ENCODE measurements around the gene GPHN.

The GPHN gene

GRCh38 chr14:66603945-66604344 is 96.0 kb downstream of the GPHN start:
- FAIRE-seq = no peak

- no peak for FAIRE-seq
Observed at GRCh38 chr14:66606826-66607225, 98.9 kb downstream of the GPHN start.

GRCh38 chr14:66610154-66610563 is 102.2 kb downstream of the GPHN start:
- no peak for FAIRE-seq

- FAIRE-seq = no peak
Observed at GRCh38 chr14:66613344-66613743, 105.4 kb downstream of the GPHN start.

- FAIRE-seq = no peak
Observed at GRCh38 chr14:66619952-66620351, 112.0 kb downstream of the GPHN start.

- FAIRE-seq = no peak
Observed at GRCh38 chr14:66623838-66624237, 115.9 kb downstream of the GPHN start.

GRCh38 chr14:66624336-66624937 is 116.5 kb downstream of the GPHN start:
- FAIRE-seq = peak; percentile 26

GRCh38 chr14:66628636-66629035 is 120.7 kb downstream of the GPHN start:
- FAIRE-seq = no peak

- FAIRE-seq = no peak
Observed at GRCh38 chr14:66629499-66629898, 121.6 kb downstream of the GPHN start.

GRCh38 chr14:66634876-66635275 is 126.9 kb downstream of the GPHN start:
- no peak for FAIRE-seq

GRCh38 chr14:66635435-66635834 is 127.5 kb downstream of the GPHN start:
- FAIRE-seq = no peak

- no peak for FAIRE-seq
Observed at GRCh38 chr14:66636240-66636639, 128.3 kb downstream of the GPHN start.

GRCh38 chr14:66638689-66639088 is 130.7 kb downstream of the GPHN start:
- FAIRE-seq = no peak

- no peak for FAIRE-seq
Observed at GRCh38 chr14:66641861-66642635, 134.1 kb downstream of the GPHN start.

- no peak for FAIRE-seq
Observed at GRCh38 chr14:66643344-66643743, 135.4 kb downstream of the GPHN start.

GRCh38 chr14:66645716-66646115 is 137.8 kb downstream of the GPHN start:
- no peak for FAIRE-seq

GRCh38 chr14:66649498-66649897 is 141.6 kb downstream of the GPHN start:
- no peak for FAIRE-seq

- FAIRE-seq = no peak
Observed at GRCh38 chr14:66650491-66650911, 142.6 kb downstream of the GPHN start.

- FAIRE-seq = no peak
Observed at GRCh38 chr14:66651536-66652220, 143.7 kb downstream of the GPHN start.

- no peak for FAIRE-seq
Observed at GRCh38 chr14:66652525-66653106, 144.7 kb downstream of the GPHN start.

GRCh38 chr14:66657780-66658179 is 149.8 kb downstream of the GPHN start:
- no peak for FAIRE-seq

- no peak for FAIRE-seq
Observed at GRCh38 chr14:66662374-66662773, 154.4 kb downstream of the GPHN start.

GRCh38 chr14:66677780-66678179 is 169.8 kb downstream of the GPHN start:
- no peak for FAIRE-seq

- no peak for FAIRE-seq
Observed at GRCh38 chr14:66680216-66680615, 172.3 kb downstream of the GPHN start.

Data from TTC549 (cell line).